Measurements from ENCODE around the gene AMD1. TPM values are rescaled to one million over a fixed set of nuclear protein-coding genes. Genes with fewer than 3 reads are reported as not detected.

The AMD1 gene
- total RNA-seq, 4 donors from 2014 or later, result 77.2 to 194 (median 124) TPM

Small RNAs within 50 kb of the gene (small RNA-seq; reads per million reads assigned to genes)
- gene RNU6-1115P, result not detected
- gene SNORA40C, result not detected

Other genes with a start within 250 kb of the AMD1 start
- 10 to 100 TPM; 12.6 to 17.9 (median 13.3) TPM for gene CDK19, start 59.3 kb upstream of the AMD1 start, total RNA-seq
- 10 to 100 TPM; 16.0 to 49.8 (median 39.9) TPM for gene GTF3C6, start 83.9 kb downstream of the AMD1 start, total RNA-seq
- gene RPF2, start 107.3 kb downstream of the AMD1 start, total RNA-seq, result 10 to 100 TPM; 20.2 to 34.6 (median 23.9) TPM
- 10 to 100 TPM; 18.7 to 35.8 (median 22.1) TPM for gene SLC16A10, start 212.7 kb downstream of the AMD1 start, total RNA-seq

All from thyroid gland (tissue), 4 donors.